Neural progenitor cell (in vitro differentiated cells): ENCODE results near the gene IQSEC2. TPM values are rescaled to one million over a fixed set of nuclear protein-coding genes. Genes with fewer than 3 reads are reported as not detected.

Experiments used
- DNase-seq: peaks from one replicate; pipeline ENCODE4 v3.0.0-alpha.2; 2016; ENCODE audit warnings: low spot score
- H2AFZ ChIP-seq: fragments of 200-600 bp; sonication (generic); replicated peaks from 2 replicates; pipeline ENCODE4 v1.6.1; 2016; ENCODE audit warnings: antibody characterized with exemption
- H3F3A ChIP-seq: fragments of 200-600 bp; sonication (generic); 2 replicates; pipeline ENCODE4 v1.6.1; 2016; ENCODE audit warnings: antibody characterized with exemption, low read depth
- H3K27ac ChIP-seq: fragments of 200-600 bp; sonication (generic); 2 replicates; pipeline ENCODE4 v1.5.1; 2016; ENCODE audit warnings: mild to moderate bottlenecking
- H3K27me3 ChIP-seq: fragments of 200-600 bp; sonication (generic); 2 replicates; pipeline ENCODE4 v1.6.1; 2016; ENCODE audit warnings: mild to moderate bottlenecking, moderate library complexity
- H3K36me3 ChIP-seq: fragments of 200-600 bp; sonication (generic); 2 replicates; pipeline ENCODE4 v1.5.1; 2016
- H3K4me1 ChIP-seq: fragments of 200-600 bp; sonication (generic); 2 replicates; pipeline ENCODE4 v1.6.1; 2016; ENCODE audit warnings: mixed run types
- H3K4me2 ChIP-seq: fragments of 200-600 bp; sonication (generic); 2 replicates; pipeline ENCODE4 v1.6.1; 2016
- H3K4me3 ChIP-seq: fragments of 200-600 bp; sonication (generic); 2 replicates; pipeline ENCODE4 v1.5.1; 2016
- H3K79me2 ChIP-seq: fragments of 200-600 bp; sonication (generic); 2 replicates; pipeline ENCODE4 v1.6.1; 2016; ENCODE audit warnings: low read depth
- H3K9ac ChIP-seq: fragments of 200-600 bp; sonication (generic); 2 replicates; pipeline ENCODE4 v1.6.1; 2016
- H3K9me3 ChIP-seq: fragments of 200-600 bp; sonication (generic); 2 replicates; pipeline ENCODE4 v1.5.1; 2016; ENCODE audit warnings: low read depth
- H4K20me1 ChIP-seq: fragments of 200-600 bp; sonication (generic); 2 replicates; pipeline ENCODE4 v1.6.1; 2016; ENCODE audit warnings: low read depth
- H3K27ac Mint-ChIP-seq: 3 replicates; pipeline ENCODE4 v1.8.0; 2021; ENCODE audit warnings: mixed read lengths
- H3K27me3 Mint-ChIP-seq: 2 replicates; pipeline ENCODE4 v1.8.0; 2022; ENCODE audit warnings: low read depth, mild to moderate bottlenecking, inconsistent platforms, moderate library complexity, mixed read lengths; ENCODE audit not compliant: insufficient read depth
- H3K36me3 Mint-ChIP-seq: 3 replicates; pipeline ENCODE4 v1.8.0; 2021; ENCODE audit warnings: mixed read lengths
- H3K4me1 Mint-ChIP-seq: 3 replicates; pipeline ENCODE4 v1.8.0; 2021; ENCODE audit warnings: mixed read lengths
- H3K4me3 Mint-ChIP-seq: 3 replicates; pipeline ENCODE4 v1.8.0; 2021; ENCODE audit warnings: mild to moderate bottlenecking, moderate library complexity, mixed read lengths
- H3K9me3 Mint-ChIP-seq: 3 replicates; pipeline ENCODE4 v1.8.0; 2020; ENCODE audit warnings: mixed read lengths
- CTCF ChIP-seq: fragments of 200-600 bp; sonication (generic); IDR thresholded peaks from 2 replicates; pipeline ENCODE4 v1.5.1; 2017; ENCODE audit warnings: antibody characterized with exemption, mild to moderate bottlenecking
- EZH2 ChIP-seq: fragments of 200-600 bp; sonication (generic); IDR thresholded peaks from 2 replicates; pipeline ENCODE4 v1.6.1; 2017; ENCODE audit warnings: antibody characterized with exemption, mild to moderate bottlenecking, moderate library complexity
- EZH2phosphoT487 ChIP-seq: fragments of 200-600 bp; sonication (generic); IDR thresholded peaks from 2 replicates; pipeline ENCODE4 v1.6.1; 2017; ENCODE audit warnings: antibody characterized with exemption
- total RNA-seq: library from RNA; depleted of rRNA; stranded (reverse); fragments of >200 nt; gene quantifications from 2 replicates; pipeline ENCODE4 v1.2.3, GENCODE V29; 2015; ENCODE audit warnings: low replicate concordance

The IQSEC2 gene
- total RNA-seq, 1 donor from 2014 or later, result 3.5 TPM

GRCh38 chrX:53254570-53255461, 26.6 kb downstream of the IQSEC2 start:
- Histone ChIP-seq H3K4me2 (no peak overlapping the region), H3K36me3 (no peaks in the 10 kb centered on the region), H3K4me1 (peaks cover 18% of the 10 kb centered on the region), H3K79me2 (no peaks in the 10 kb centered on the region), H3K4me3 (no peak overlapping the region), H3F3A (peaks cover 6% of the 10 kb centered on the region), H2AFZ (no peak overlapping the region), H3K9me3 (no peaks in the 10 kb centered on the region), H3K9ac (no peak overlapping the region), H3K27me3 (no peaks in the 10 kb centered on the region), H3K27ac (no peak overlapping the region), H4K20me1 (no peaks in the 10 kb centered on the region)
- no peak for TF ChIP-seq EZH2
- no peak for TF ChIP-seq CTCF
- no peak for TF ChIP-seq EZH2phosphoT487
- no peak overlapping the region for H3K27ac Mint-ChIP-seq
- H3K4me3 Mint-ChIP-seq, result no peak overlapping the region
- H3K4me1 Mint-ChIP-seq, result peaks cover 11% of the 10 kb centered on the region
- no peaks in the 10 kb centered on the region for H3K36me3 Mint-ChIP-seq
- peaks cover 6% of the 10 kb centered on the region for H3K9me3 Mint-ChIP-seq
- no peak for DNase-seq
- peaks cover 4% of the 10 kb centered on the region for H3K27me3 Mint-ChIP-seq

GRCh38 chrX:53253293-53254020, 27.9 kb downstream of the IQSEC2 start:
- Histone ChIP-seq H3F3A (peaks cover 6% of the 10 kb centered on the region), H2AFZ (no peak overlapping the region), H3K9ac (no peak overlapping the region), H3K36me3 (no peaks in the 10 kb centered on the region), H3K4me3 (no peak overlapping the region), H3K79me2 (no peaks in the 10 kb centered on the region), H3K4me2 (no peak overlapping the region), H3K27ac (no peak overlapping the region), H3K4me1 (peaks cover 18% of the 10 kb centered on the region), H4K20me1 (no peaks in the 10 kb centered on the region), H3K9me3 (no peaks in the 10 kb centered on the region), H3K27me3 (no peaks in the 10 kb centered on the region)
- DNase-seq, result no peak
- Mint-ChIP-seq H3K4me3 (no peak overlapping the region), H3K27me3 (peaks cover 4% of the 10 kb centered on the region), H3K9me3 (peaks cover 6% of the 10 kb centered on the region), H3K4me1 (peaks cover 11% of the 10 kb centered on the region), H3K27ac (no peak overlapping the region), H3K36me3 (no peaks in the 10 kb centered on the region)
- TF ChIP-seq EZH2phosphoT487 (no peak), CTCF (no peak), EZH2 (no peak)

- H3K4me3 ChIP-seq, result no peak overlapping the region
- H3K4me2 ChIP-seq, result peak overlapping the region; percentile 52
- no peak for TF ChIP-seq CTCF
- TF ChIP-seq EZH2phosphoT487, result no peak
- TF ChIP-seq EZH2, result no peak
- Mint-ChIP-seq H3K9me3 (peaks cover 2% of the 10 kb centered on the region), H3K4me3 (no peak overlapping the region), H3K27me3 (peaks cover 2% of the 10 kb centered on the region), H3K36me3 (no peaks in the 10 kb centered on the region), H3K4me1 (peaks cover 4% of the 10 kb centered on the region), H3K27ac (peak overlapping the region; percentile 79)
- DNase-seq, result peak; percentile 72
- no peaks in the 10 kb centered on the region for H3K27me3 ChIP-seq
- peaks cover 6% of the 10 kb centered on the region for H3F3A ChIP-seq
- peaks cover 10% of the 10 kb centered on the region for H3K4me1 ChIP-seq
- H3K9ac ChIP-seq, result no peak overlapping the region
- no peaks in the 10 kb centered on the region for H4K20me1 ChIP-seq
- no peaks in the 10 kb centered on the region for H3K36me3 ChIP-seq
- no peaks in the 10 kb centered on the region for H3K9me3 ChIP-seq
- no peak overlapping the region for H2AFZ ChIP-seq
- H3K27ac ChIP-seq, result no peak overlapping the region
- H3K79me2 ChIP-seq, result no peaks in the 10 kb centered on the region
These were observed 30.1 kb downstream of the IQSEC2 start for GRCh38 chrX:53251307-53251706.
